Epidermal melanocyte (primary cell): ENCODE data around the gene PROC.
"Not testable (repeated sequence)": the region's sequence is repeated elsewhere in the genome, so short reads cannot be mapped to it uniquely, and the experiment has no call there.

Experiments
- DNase-seq: peaks from one replicate; pipeline ENCODE4 v3.0.0; 2011; ENCODE audit warnings: low spot score; ENCODE audit not compliant: insufficient read length

The PROC gene

DNA sequence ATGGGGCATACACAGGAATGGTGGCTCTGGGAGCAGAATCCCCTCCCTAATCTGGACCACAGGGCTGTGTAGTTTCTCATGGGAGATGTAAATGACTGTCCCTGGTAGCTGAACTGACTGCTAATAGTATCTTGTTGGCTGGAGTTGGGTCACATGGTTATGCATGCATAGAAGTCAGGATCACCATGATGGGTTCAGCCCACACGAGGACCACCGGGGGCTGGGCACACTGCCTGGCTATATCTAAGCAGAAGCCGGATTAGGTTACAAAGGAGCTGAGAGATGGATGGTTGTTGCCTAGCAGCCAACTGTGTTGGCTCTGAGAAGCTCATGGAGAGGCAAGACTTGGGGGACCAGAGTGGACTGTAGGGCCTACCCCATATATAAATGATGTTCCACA lies 23.7 kb upstream of the PROC start:
- no peak for DNase-seq

DNA sequence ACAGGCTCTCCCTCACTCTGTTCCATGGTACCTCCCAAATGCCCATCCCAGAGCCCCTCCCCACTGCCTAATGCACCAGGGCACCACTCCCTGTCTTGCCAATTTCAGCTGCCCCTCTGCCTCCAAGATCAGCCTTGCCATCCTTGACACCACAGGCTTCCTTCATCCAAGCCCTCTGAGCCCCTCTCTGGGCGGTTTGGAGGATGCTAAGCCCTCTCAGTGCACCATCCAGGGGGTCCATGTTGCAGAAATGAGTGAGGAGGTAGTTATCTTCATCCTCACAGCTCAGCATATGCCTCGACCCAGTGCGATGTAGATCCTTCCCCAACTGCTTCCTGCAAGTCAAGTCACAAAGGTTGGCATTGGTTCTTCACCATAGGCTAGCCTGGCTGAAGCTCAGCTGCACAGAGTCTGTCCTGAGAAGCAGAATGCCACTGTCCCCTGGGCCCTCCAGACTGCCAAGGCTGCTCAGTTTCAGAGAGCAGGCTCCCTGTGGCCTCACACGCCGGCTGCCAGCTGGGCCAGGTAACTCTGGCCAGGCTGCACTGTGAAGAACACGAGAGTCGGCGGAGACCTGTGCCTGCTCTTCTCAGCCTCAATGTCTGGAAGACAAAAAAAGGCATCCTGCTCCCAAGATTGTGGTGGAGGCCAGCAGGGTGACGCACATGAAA lies 20.5 kb upstream of the PROC start:
- DNase-seq: no peak

DNA sequence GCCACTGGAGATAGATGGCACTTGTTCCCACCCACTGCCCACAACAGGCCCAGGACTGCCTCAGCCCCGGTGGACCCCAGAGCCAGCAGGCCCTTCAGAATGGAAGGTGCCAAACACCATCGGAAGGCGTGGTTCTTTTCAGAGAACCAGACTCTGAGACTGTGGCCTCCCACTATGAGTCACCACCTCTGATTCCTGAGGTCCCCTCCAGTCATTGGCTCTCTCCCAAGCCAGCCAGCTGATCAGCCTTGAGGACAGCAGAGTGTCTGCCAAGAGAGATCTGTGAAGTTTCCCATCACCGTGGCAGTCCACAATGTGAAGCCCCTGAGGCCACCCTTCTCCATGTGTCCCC lies 20.0 kb upstream of the PROC start:
- peak; percentile 95 for DNase-seq

DNA sequence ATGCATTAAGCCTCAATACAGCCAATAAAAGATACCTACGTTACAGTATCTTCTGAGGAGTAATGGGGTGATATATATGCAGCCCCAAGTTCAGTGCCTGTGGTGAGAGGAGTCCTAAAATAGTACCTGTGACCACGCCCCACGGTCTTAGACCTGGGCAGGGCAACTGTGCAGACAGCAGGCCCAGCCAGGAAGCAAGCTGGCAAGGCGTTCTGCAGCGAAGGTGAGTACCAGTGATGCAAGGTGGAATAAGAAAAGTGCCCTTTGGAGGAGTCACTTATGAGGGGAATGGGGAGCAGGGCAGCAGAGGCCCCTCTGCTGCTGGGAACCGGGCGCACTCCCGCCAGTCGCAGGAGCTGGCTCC lies 17.7 kb upstream of the PROC start:
- no peak for DNase-seq

DNA sequence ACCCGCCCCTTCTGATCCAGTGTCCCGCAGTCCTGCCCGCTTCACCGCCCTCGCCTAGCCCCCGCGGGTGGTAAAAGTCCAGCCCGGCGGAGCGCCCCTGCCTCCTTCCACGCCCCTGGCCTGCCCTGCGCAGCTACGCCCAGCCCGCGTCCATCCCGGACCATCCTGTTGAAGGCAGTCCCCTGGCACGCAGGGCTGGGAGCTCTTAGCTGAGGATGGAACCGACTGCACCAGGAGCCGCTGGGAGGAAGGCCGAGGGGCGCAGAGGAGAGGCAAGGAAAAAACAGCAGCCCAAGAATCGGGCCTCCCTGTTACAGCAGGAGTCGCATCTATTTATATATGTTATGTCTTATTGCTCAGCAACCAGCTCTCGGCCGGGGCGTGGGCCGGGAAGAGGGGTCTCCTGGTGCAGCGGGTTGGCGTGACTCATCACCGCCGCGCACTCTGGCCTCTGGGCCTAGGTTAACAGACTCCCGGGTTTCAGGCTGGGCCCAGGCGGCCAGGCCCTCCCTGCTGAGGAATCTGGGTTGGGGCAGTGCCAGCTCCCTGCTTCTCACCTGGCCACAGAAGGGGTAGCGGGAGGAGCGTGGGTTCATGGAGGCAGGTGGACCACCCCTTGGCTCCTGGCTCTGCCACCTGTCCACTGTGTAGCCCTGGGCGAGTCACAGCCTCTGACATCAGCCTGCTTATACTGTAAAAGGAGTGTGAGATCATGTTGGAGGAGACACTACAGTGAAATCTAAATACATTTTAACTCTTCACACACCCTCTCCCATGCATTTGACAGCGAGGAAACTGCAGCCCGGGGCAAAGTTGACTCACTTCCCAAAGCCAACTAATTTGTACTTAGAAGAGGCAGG lies 17.1 kb upstream of the PROC start:
- DNase-seq: no peak

DNA sequence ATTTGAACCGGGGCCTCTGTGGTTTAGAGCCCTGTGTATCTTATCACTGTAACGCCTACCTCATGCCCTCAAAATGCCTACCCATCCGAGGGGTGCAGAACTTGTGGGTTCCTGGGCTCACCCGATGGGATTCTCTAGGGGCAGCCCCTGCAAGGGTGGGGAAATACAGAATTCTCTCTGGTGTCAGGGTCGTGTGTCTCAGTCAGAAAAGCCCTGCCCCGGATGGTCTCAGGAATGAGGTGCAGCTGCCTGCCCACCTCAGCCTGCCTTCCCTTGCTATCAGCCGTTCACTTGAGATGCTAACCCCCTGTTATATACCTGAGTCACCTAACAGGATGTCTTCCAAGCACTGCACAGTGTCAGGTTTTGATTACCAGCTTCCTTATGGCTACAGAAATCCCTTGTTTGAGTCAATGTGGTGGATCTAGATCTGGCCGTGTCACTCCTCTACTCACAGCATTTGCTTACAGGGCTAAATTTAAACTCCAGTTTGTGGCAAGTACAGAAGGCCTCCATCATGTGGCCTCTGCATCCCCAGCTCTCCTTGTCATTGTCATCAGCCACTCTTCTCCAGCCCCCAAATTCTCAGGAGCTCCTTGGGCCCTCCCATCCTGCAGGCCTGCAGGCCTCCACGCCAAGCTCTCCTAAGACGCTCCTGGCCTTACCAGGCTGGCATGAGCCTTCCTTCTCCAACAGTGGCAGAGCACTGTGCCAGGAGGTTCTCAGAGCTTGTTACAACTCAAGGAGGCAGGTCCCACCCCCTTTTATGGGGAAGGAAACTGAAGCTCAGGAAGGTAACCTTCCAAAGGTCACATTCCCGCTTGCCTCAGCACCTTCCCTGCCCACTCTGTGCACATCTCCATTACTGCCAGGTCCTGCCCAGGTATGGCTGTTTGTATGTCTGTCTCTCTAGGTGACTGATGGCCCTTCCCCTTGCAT lies 16.2 kb upstream of the PROC start:
- no peak for DNase-seq

DNA sequence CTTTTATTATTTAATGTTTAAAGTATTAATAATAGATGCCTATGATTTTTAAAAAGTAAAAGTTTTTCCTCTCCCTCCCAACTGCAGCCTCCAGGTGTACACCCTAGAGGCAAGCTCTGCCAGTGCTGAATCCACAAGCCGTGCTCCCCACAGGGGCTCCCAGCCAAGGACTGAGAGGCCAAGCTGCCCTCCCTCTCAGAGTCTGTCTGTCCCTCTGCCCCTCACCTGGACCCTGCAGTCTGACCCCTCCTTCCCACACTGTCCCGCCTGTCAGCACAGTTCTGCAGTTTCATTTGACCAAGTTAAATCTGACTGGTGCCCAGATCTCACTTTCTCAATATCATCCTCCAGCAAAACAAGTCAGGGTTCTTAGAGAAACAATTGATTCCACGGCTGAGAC lies 14.8 kb upstream of the PROC start:
- DNase-seq: no peak

DNA sequence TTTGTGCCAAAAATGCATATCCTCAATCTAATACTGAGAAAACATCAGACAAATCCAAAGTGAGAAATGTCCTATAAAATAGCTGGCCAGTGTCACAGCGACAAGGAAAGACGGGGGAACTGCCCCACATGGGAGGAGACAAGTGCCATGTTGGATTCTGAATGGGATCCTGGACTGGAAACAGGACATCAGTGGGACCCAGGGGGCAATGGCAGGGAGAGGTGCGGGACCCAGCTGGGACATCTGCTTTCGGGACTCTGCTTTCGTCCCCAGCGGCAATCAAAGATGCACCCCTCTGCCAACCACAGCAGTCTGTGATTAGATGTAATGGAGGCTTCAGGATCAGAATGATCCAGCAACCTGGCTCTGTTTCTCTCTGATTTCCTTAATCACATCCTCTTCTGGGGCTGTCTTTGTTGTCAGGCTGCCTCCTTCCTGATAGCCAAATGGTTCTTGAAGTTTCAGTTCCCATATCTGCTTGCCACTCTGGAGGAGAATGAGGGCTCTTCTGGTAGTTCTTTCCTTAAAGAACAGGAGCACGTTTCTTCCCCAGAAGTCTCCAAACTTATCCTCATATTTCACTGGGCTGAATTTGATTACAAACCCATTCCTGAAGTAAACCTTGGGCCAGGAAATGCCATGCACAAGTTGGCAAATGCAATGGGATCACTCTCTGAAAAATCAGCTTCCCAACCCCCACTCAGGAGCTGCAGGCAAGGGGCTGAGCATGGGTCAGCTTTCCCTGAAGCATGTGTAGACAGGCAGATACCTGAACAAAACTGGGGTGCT lies 13.6 kb upstream of the PROC start:
- DNase-seq: no peak

DNA sequence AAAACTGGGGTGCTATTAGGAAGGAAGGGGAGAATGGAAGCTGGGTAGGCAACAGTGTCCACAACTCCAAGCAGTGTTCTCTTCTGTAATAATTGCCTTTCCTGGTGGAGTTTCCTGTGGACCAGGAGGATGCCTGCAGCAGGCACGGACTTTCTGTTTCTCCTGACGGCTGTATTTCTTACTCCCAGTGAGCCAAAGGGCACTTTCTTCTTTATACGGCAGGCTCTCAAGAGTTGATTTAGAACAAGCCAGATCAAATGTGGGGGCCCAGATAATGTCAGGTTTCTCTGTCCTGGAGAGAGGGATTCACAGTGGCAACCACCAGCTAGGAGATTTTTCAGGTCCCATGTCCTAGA lies 13.0 kb upstream of the PROC start:
- DNase-seq: no peak

DNA sequence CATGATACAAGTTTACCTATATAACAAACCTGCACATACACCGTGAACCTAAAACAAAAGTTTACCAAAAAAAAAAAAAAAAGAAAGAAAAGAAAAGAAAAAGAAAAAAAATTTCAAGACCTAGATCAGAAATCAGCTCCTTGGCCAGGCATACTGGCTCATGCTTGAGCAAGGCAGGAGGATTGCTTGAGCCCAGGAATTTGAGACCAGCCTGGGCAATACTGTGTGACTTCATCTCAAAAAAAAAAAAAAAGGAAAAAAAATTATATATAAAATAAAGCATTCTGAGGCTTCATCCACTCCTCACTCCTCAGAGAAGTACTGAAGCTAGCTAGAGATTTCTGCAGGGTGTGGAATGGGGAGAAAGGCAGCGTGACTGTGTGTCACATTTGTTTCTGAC lies 11.8 kb upstream of the PROC start:
- no peak for DNase-seq

DNA sequence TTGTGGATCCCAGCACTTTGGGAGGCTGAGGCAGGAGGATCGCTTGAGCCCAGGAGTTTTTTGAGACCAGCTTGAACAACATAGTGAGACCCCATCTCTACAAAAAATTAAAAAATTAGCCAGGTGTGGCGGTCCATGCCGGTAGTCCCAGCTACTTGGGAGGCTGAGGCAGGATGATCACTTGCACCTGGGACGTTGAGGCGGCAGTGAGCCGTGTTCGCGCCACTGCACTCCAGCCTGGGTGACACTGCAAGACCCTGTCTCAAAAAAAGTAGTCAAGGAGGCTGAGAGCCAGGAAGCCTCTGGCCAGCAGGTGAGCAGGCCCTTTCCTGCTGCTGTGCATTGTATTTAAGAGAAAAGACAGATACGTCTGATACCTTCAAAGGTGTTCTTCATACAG lies 11.1 kb upstream of the PROC start:
- no peak for DNase-seq

DNA sequence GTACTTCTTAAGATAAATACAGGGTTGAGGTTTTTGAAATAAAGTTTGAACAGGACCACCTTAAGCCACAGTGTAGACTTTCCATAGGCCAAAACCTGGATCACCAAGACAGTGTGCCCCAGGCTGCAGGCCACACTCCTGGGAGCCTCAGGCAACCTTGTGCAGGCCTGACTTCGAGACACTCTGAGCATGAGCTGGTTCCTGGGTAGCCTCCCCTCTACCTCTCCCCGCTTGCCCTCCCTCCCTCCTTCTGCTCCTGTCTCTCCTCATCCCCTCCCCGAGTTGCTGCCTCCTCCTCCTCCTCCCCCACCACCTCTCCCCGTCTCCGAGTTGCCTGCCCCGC lies 10.6 kb upstream of the PROC start:
- DNase-seq: no peak

DNA sequence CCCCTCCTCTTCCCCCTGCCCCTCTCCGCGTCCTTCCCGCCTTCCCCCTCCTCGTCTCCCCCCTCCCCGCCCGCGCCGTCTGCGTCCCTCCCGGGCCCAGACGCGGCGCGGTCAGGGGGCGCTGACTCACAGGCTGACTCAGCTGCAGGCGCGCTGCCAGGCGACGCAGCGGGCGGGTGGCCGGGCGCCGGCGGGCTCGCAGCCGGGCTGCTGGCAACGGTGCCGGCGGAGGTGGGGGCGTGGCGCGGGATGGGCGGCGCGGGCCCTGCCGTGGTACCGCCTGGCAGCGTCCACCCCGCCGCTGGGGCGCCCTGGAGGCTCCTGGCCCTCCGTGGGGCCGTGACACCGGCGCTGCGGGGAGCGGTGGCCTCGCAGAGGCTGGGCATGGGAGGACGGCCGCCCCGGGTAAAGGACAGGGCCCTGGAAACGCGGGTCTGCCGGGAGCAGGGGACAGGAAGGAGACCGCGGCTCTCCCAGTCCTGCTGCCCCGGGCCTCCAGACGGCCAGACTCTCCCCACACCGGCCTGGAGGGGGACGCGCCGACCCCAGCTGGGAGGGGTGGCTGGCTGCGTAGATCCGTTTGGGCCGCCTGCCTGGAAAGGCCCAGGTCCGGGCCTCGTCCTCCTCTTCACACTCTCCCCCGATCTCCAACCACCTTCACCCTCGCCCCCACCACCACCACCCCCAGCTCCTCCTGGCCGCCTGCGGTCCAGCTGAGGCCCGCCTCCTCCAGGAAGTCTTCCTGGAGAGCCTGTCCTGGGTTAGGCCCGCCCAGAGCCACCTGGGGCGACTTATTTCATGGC lies 10.0 kb upstream of the PROC start:
- peak; percentile 94 for DNase-seq

DNA sequence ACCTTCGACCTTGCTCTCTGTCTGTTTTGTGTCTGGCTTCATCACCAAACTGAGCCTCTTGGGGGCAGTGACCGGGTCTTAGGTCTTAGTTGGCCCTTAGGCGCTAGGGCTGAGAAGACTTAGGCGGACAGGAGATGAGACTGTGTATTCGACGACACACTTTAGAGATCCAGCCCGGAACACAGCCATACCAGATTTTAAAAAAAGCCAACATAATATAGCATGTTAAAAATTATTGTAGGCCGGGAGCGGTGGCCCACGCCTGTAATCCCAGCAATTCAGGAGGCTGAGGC lies 9.5 kb upstream of the PROC start:
- DNase-seq: no peak

DNA sequence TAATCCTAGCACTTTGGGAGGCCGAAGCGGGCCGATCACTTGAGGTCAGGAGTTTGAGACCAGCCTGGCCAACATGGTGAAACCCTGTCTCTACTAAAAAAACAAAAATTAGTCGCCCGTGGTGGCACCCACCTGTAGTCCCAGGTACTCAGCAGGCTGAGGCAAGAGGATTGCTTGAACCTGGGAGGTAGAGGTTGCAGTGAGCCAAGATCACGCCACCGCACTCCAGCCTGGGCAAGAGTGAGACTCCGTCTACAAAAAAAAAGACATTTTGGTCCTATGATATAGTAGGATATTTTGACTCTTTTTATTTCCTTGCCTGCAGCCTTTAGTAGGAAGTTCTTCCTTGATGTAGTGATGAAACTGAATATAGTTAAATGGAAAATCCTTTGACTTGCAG lies 8.5 kb upstream of the PROC start:
- not testable (repeated sequence) for DNase-seq

DNA sequence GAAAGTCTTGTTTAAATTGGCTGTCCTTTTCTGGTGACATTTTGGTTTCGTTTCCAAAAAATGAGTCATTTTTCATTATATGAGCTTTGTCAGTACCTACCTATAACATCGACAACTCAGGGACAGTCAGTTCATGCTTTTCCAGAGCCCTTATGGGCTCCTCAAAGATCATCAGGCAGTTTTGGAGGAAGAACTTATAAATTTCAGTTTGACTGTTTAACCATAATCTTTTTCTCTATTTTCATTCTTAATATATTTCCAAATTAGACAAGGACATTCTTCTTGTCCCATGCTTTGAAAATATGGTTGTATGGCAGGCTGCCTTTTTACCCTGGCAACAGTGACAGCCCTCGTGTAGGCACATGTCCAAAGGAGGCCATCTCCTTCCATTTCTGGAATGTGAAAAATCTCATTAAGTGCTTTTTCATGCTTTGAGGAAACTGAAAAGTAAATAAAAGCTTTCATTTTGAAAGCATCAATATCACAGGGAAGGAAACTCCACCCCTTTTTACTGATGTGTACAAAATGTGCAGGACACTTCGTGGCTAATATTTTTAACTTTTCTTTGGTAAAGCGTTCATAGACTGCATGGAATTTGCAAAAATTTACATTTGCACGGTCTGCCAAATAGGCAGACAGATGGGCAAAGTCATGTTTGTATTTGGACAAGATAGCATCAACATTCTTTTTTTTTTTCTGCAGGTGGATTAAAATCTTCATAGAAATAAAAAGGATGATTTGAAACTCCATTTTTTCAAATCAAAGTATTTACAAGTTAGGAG lies 7.2 kb upstream of the PROC start:
- DNase-seq: peak; percentile 88

DNA sequence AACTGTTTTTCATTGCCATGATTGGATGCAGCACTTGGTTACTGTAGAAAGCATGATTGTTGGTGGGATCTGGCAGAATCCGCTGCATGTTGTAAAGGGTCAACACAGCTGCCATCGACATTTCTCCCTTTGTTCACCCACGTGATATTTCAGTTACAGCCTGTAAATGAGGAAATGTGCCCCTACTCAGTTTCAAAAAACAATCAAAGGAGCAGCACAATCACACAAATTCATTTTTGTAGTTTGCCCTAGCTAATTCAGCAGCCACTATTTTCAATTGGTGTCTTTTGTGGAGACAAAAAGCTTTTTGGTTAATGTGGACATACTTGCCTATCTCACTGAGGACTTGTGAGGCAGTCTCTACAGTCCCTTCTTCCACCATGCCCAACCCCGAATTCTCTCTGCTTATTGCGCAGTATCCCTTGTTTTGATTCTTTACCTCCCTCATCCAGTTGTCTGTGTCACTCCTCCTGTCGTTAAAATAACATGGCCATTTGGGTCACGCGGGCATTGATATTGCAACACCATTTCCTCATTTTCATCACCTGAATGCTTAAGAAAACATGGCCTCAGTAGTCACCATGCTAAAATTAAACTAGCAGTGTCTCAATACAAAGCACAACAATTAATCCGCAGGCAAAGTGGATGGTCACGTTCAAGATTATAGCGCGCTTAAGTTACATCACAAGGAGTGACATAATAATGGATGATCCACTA lies 6.4 kb upstream of the PROC start:
- no peak for DNase-seq

DNA sequence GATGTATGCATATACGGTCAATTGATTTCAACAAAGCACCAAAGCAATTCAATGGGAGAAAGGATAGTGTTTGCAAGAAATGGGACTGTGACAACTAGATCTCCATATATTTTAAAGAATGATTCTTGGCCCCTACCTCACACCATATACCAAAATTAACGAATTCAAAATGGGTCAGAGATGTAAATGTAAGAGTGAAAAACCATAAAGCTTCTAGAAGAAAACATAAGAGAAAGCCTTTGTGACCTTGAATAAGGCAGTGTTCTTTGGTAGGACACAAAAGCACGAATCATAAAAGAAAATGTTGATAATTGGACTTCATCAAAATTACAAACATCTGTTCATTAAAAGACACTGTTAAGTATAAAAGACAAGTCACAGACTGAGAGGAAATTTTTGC lies 5.0 kb upstream of the PROC start:
- DNase-seq: no peak

DNA sequence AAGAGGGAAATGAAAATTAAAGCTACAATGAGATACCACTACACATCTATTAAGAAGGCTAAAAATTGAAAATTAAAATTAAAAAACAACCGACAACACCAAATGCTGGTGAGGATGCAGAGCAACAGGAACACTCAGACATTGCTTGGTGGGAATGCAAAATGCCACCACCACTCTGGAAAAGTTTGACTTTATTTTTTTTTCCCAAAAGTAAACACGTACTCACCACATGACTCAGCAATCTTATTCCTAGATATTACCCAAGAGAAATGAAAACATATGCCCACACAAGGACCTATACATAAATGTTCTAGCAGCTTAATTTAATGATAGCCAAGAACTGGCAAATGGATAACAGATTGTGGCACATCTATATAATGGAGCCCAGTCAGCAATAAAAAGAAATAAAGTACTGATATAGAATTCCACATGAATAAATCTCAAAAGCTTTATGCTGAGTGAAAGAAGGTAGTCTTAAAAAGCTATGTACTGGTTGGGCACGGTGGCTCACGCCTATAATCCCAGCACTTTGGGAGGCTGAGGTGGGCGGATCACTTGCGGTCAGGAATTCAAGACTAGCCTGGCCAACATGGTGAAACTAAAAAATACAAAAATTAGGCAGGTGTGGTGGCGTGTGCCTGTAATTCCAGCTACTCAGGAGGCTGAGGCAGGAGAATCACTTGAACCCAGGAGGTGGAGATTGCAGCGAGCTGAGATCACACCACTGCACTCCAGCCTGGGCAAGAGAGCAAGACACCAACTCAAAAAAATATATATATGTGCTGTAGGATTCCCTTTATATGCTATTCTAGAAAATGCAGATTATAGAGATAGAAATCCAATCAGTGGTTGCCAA lies 4.2 kb upstream of the PROC start:
- DNase-seq: no peak
